Hematopoietic multipotent progenitor cell treated with erythropoietin and hydrocortisone succinate and interleukin-3 and kit ligand, for 6 days (in vitro differentiated cells): ENCODE data around the gene NDUFS7.

Experiments
- DNase-seq: peaks from one replicate; pipeline ENCODE4 v3.0.0-alpha.2; 2015

The NDUFS7 gene

DNA sequence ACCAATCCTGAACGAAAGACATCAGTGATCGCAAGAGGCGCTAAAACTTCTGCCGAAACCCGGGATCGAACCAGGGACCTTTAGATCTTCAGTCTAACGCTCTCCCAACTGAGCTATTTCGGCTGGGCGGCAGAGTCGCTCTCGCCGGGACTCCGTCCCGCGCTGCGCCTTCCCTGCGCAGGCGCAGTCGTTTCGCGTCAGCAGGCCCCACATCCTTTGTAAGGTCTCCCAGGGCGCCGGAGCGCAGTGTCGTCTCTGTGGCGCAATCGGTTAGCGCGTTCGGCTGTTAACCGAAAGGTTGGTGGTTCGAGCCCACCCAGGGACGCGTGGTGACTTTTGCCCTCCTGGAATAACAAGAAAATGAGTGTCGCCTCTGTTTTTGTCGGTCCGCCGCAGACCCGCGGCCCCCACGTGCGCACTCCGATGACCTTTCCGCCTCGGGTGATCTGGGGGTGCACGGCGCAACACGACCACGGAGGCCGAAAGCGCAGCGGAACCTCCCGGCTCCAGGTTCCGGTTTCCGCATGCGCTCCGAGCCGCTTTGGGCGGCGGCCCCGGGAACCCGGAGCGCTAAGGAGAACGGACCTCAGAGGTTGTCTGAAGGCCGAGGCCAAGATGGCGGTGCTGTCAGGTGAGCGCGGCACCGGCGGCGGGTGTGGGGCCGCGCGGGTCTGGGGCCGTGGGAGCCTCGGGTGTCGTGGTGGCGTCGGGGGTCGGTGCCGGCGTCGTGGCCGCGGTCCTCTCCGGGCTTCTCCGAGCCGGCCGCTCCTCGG is at the start of gene NDUFS7:
NDUFS7 (plus strand) TSS at position 596 of the 773 bp plus-strand sequence; CDS start at position 616, 20 bp downstream.
- DNase-seq: peak; percentile 94

DNA sequence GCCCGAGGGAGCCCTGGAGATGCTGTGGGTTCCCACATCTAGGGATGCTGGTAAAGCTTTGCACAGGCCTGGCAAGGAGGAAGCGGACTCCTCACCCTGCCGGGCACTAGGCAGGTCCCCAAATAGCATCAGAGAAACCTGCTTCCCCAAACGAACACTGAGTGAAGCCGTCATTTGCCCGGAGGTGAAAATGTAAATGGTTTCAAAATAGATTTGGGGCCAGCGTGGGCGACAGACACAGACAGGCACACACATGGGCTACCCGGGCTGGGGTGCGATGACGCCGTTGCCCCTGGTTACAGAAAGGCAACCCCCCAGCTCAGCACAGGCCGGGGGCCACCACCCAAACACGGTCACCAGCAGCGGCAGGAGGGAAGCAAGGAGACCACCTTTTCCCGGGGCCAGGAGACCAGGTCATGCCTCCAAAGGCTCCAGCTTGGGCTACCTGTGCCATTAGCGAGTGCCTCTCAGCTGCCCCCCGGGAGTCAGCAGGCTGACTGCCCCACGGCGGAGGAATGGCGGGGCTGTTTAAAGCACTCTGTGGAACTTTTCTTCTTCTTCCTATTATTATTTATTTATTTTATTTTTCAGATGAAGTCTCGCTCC is 47.5 kb upstream of the NDUFS7 start:
- DNase-seq: no peak

GRCh38 chr19:1340681-1341469 is 42.8 kb upstream of the NDUFS7 start:
- no peak for DNase-seq

DNA sequence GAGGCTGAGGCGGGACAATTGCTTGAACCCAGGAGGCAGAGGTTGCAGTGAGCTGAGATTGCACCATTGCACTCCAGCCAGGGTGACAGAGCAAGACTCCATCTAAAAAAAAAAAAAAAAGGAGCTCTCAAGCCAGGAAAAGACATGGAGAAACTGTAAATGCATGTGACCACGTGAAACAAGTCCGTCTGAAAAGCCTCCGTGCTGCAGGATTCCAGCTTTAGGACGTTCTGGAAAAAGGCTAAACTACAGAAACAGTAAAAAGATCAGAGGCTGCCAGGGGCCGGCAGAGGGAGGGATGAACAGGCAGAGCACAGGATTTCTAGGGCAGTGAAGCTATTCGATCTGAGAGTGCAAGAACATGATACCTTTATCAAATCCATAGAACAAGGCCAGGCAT is 40.7 kb upstream of the NDUFS7 start:
- no peak for DNase-seq

DNA sequence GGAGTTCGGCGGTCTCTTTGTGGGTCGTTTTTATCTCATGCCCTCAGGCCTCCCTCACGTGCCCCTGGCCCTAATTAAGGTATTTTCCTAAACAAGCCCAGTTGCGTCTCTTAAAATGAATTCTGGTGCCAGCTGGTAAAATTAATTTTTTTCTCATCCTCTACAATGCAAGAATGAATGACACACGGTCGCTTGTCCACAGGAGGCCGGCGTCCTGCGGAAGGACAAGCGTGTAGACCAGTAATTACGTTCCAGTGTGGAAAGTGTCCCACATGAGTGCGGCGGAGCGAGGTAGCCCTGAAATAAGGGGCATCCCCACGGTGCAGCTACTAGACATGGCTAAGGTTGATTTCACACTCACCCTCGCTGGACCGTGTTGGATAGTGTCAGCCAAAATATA is 34.5 kb upstream of the NDUFS7 start:
- DNase-seq: no peak

DNA sequence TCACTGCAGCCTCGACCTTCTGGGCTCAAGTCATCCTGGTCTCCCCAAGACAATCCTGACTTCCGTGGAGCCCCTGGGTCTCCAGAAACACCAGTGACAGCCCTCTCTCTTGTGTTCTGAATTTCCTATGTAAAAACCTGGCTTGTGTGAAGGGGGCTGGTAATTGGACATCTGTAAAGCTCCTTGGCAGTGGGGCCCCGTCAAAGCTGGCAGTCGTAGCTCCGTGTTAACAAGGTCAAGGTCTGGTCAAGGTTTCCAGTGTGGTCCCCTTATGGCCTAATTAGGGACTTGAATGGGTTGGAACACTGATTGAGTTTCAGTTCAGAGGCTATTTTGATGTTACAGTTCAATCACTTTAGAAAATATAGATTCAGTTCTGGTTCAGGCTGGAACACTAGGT is 32.8 kb upstream of the NDUFS7 start:
- no peak for DNase-seq

GRCh38 chr19:1351381-1351851 is 32.3 kb upstream of the NDUFS7 start:
- no peak for DNase-seq

GRCh38 chr19:1353144-1353543 is 30.6 kb upstream of the NDUFS7 start:
- no peak for DNase-seq

GRCh38 chr19:1354970-1355567 is 28.6 kb upstream of the NDUFS7 start:
- no peak for DNase-seq

- DNase-seq: peak; percentile 31
These were observed 27.9 kb upstream of the NDUFS7 start for GRCh38 chr19:1355568-1356507.

GRCh38 chr19:1356508-1356865 is 27.2 kb upstream of the NDUFS7 start:
- no peak for DNase-seq

GRCh38 chr19:1357531-1358109 is 26.1 kb upstream of the NDUFS7 start:
- no peak for DNase-seq

GRCh38 chr19:1360126-1360817 is 23.4 kb upstream of the NDUFS7 start:
- DNase-seq: no peak

DNA sequence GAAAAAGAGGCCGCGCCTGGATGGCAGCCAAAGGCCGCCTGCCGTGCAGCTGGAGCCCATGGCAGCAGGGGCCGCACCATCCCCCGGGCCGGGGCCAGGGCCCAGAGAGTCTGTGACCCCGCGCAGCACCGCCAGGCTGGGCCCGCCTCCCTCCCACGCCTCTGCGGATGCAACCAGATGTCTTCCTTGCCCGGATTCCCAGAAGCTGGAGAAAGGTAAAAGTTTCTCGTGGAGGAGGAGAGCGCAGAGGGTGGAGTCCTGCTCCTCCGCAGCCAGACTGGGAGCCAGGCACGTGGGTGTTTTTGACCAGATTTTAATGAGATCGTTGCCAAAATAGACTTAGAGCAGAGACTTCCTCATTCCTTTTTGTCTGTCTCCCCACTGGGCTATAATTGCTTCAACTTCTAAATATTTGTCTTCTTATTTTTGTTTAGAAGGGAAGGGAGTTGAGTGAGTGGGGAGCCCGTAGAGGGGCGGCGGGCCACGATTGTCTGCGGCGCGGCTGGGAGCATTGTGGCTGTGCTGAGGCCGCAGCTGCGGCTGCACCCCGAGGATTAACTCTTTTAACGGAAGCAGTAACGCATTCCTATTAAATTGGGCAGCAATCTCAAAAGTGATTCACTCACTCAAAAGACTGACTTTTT is 22.8 kb upstream of the NDUFS7 start:
- no peak for DNase-seq

DNA sequence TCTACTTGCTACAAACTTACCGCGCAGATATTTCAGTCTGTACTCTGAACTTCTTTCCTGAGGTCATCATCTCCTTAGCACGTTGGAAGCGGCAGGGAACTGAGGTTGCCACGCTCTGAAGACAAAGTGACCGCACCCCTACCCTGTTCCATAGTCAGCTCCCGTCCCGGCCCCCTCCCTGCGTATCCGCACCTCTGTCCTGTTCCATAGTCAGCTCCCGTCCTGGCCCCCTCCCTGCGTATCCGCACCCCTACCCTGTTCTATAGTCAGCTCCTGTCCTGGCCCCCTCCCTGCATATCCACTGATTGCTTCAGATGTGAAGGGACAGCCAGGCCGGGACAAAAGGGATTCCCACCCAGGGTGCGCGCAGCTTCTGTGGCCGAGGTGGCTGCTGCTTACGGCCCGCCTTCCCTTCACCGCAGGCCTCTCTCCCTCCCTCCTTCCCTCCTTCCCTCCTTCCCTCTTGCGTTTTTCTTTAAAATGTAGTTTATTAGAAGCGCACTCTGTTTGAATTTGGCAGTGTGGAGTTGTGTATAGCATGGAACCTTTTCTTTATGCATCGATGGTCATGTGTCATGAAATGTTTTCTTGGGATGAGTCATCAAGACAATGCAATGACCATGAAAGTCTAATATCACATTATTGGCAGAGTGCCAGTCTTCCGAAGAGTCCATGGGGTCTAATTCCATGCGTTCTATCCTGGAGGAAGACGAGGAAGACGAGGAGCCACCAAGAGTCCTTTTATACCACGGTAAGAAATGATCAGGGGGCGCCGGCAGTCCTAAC is 21.9 kb upstream of the NDUFS7 start:
- DNase-seq: no peak

DNA sequence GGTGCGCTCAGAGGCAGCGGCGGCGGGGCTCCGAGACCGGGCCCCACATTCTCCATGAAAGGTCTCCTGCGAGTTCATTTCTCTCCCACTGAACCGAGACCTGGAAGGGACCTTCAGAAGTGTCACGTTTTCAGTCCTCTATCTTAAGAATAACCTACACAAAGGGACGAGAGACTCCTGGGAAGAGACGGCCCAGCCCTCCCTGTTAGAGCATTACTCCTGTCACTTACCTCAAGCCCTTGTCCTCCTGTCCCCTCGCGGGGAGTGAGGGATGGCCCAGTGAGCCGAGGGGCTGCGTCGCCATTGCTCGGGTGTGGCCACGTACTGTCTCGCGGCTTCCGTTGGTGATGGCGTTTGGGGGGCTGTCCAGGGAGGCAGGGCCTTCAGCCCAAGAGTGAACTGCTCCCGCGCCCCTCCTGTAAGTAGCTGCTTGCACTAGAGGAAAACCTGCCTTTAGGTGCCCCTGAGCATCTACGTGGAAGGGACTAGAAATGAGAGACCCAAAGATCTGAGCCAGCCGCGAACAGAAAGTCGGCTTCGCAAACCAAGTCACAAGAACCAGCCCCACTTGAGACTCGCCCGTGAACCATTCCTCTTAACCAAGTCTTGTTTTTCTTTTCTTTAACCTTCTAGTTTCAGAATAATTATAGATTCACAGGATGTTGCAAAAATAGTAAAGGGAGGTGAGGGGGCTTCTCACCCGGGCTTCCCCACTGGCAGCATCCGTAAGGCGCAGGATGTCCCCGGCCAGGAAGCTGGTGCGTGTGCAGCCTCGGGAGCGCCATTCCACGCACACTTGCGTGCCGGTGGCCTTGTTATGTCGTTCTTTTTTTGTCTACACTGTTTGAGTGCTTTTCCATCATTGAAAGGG is 21.1 kb upstream of the NDUFS7 start:
- DNase-seq: no peak

- peak; percentile 58 for DNase-seq
These were observed 20.1 kb upstream of the NDUFS7 start for GRCh38 chr19:1363599-1363998.

GRCh38 chr19:1364070-1364704 is 19.5 kb upstream of the NDUFS7 start:
- peak; percentile 65 for DNase-seq
